ENCODE results near the gene ADORA1. TPM values are rescaled to one million over a fixed set of nuclear protein-coding genes. Genes with fewer than 3 reads are reported as not detected.
A peak's percentile ranks its signal among the peaks of the same experiment; 100 is the strongest.

ADORA1 gene
- total RNA-seq, 2 experiments from 2014 or later = not detected

DNA sequence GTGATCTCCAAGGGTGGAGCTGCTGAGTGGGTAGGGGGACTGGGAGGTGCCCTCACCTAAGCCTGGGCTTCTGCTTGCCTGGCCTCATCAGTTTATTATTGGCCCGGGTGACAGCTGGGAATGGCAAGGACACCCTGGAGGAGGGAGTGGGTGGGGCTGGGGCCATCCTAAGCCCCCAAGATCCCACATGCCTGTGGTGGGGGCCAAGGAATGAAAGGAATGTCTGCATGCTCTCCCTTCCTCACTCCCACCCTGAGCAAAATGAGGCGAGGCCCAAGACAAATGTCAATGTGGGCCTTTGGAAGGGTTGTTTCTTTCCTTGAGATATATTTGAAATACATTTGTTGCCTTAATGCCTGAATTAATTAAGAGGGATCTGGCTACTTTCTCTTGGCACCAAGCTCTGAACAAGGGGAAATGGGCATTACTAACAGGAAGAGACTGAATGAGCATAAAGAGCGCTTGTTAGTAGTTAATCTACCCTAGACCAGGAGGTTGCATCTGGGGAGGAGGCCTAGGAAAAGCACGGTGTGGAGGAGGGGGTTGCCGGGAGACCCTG lies 78.7 kb downstream of the ADORA1 start:
- Mint-ChIP-seq H3K4me1 (no peaks in the 10 kb centered on the region), H3K36me3 (ENCODE audit: low read depth) (no peaks in the 10 kb centered on the region), H3K27ac (no peak overlapping the region), H3K4me3 (no peak overlapping the region), H3K27me3 (peaks cover 19% of the 10 kb centered on the region), H3K9me3 (no peaks in the 10 kb centered on the region)
- CTCF ChIA-PET = interaction anchor here (0.5 to 1.5 kb wide), 5 partner anchors 10 to 715 kb away, joined by 3 to 8 read pairs (median 3); no protein-coding TSS in a partner anchor
- POLR2A ChIA-PET = no interaction called here
- DNase-seq = no peak

DNA sequence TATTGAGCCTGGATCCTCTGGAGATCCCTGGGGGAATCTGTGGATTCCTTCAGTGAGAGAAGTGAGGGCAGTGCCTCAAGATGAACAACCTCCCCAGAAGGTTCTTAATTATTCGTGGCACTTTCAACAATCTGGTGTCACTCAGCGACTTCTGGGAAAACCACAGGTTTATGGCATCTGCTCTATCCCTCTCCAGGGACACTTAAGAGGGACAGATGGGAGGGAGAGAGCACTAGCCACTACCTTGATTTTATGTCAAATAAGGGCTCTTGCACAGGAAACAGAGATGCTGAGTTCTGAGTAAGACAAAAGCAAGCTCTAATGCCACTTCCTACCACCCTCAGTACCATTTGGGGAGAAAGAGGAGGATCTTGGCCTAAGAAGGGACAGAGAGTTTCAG lies 80.2 kb downstream of the ADORA1 start:
- H3K9me3 Mint-ChIP-seq = no peaks in the 10 kb centered on the region
- H3K36me3 Mint-ChIP-seq (ENCODE audit: low read depth) = no peaks in the 10 kb centered on the region
- H3K4me3 Mint-ChIP-seq = no peak overlapping the region
- ChIA-PET POLR2A (no interaction called here), CTCF (interaction anchor here (1.5 kb wide), 1 partner anchor 8 kb away, joined by 8 read pairs; no protein-coding TSS in a partner anchor)
- H3K27me3 Mint-ChIP-seq = peaks cover 16% of the 10 kb centered on the region
- no peak overlapping the region for H3K27ac Mint-ChIP-seq
- H3K4me1 Mint-ChIP-seq = no peaks in the 10 kb centered on the region
- no peak for DNase-seq

DNA sequence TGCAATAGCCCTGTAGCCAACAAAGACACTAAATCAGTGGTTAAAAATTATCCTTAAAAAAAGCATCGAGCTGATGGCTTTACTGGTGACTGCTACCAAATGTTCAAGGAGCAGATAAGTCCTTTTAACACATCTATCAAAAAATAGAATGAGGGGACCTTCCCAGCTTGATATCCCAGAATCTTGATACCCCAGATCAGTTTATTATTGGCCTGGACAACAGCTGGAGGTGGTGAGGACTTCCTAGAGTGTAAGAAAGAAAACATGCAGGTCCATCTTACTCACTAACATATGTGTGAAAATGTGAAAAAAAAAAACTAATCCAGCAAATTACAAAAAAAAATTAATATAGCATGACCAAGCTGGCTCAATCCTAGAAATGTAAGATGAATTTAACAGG lies 80.7 kb downstream of the ADORA1 start:
- Mint-ChIP-seq H3K27me3 (peaks cover 16% of the 10 kb centered on the region), H3K27ac (no peak overlapping the region), H3K36me3 (ENCODE audit: low read depth) (no peaks in the 10 kb centered on the region), H3K4me1 (no peaks in the 10 kb centered on the region), H3K9me3 (no peaks in the 10 kb centered on the region), H3K4me3 (no peak overlapping the region)
- ChIA-PET CTCF (interaction anchor here (0.6 kb wide), 1 partner anchor 10 kb away, joined by 6 read pairs; no protein-coding TSS in a partner anchor), POLR2A (no interaction called here)
- DNase-seq = no peak

DNA sequence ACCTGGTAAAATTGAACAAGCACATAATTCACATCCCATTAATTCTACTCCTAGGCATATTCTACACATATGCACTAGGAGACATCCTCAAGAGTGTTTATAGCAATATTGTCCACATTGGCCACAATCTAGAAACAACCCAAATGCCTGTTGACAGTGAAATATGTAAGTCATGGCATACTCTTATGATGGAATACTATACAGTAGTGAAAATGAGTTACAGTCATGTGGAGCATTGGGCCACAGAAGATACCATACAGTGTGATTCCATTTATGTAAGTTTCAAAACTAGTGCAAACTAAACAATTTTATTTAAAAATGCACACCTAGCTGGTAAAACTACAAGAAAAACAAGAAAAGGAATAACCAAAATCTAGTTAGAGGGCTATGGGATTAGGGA lies 82.8 kb downstream of the ADORA1 start:
- Mint-ChIP-seq H3K27ac (no peak overlapping the region), H3K27me3 (peaks cover 15% of the 10 kb centered on the region), H3K4me1 (no peaks in the 10 kb centered on the region), H3K4me3 (no peak overlapping the region), H3K36me3 (ENCODE audit: low read depth) (no peaks in the 10 kb centered on the region), H3K9me3 (no peaks in the 10 kb centered on the region)
- DNase-seq = no peak
- CTCF ChIA-PET = interaction anchor here (0.6 kb wide), 1 partner anchor 137 kb away, joined by 3 read pairs; no protein-coding TSS in a partner anchor
- POLR2A ChIA-PET = no interaction called here

DNA sequence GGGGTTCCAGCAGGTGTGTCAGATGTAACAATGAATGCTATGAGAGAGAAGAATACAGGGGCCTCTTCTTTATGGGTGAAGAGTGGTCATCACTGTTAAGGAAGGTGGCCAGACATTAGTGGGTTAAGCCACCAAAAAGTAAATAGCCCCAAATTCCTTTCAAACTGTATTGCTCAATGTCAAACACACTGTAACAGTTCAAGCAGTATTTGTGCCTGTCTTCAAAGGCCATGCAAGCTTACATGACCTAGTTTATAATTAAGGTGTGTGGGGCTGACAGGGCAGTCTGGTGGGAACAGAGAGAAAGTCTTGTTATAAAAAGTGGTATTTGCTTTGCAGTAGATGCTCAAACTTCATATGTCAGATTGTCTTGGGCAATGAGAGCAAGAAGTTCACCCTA lies 83.5 kb downstream of the ADORA1 start:
- Mint-ChIP-seq H3K27me3 (peaks cover 15% of the 10 kb centered on the region), H3K9me3 (no peaks in the 10 kb centered on the region), H3K4me1 (no peaks in the 10 kb centered on the region), H3K4me3 (no peak overlapping the region), H3K27ac (no peak overlapping the region), H3K36me3 (ENCODE audit: low read depth) (no peaks in the 10 kb centered on the region)
- ChIA-PET POLR2A (no interaction called here), CTCF (no interaction called here)
- no peak for DNase-seq

DNA sequence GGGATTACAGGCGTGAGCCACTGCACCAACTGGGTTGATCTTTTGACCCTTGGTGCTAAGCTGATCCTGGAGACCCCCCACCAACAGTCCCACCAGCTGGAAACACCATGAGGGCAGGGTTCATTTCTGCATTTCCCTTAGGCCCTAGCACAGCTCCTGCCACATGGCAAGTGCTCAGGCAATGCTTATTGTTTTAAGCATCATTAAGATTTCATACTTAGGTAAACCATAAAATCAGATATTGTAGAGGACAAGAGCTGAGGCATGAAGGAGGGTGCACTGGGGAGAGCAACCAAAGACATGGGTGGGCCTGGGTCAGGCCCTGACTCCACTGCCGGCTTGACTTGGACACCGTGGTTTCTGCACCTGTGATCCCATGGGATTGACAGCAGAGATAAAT lies 84.3 kb downstream of the ADORA1 start:
- no peaks in the 10 kb centered on the region for H3K36me3 Mint-ChIP-seq (ENCODE audit: low read depth)
- ChIA-PET POLR2A (no interaction called here), CTCF (no interaction called here)
- no peak overlapping the region for H3K4me3 Mint-ChIP-seq
- H3K27me3 Mint-ChIP-seq = peaks cover 15% of the 10 kb centered on the region
- H3K9me3 Mint-ChIP-seq = no peaks in the 10 kb centered on the region
- DNase-seq = no peak
- no peak overlapping the region for H3K27ac Mint-ChIP-seq
- H3K4me1 Mint-ChIP-seq = no peaks in the 10 kb centered on the region

DNA sequence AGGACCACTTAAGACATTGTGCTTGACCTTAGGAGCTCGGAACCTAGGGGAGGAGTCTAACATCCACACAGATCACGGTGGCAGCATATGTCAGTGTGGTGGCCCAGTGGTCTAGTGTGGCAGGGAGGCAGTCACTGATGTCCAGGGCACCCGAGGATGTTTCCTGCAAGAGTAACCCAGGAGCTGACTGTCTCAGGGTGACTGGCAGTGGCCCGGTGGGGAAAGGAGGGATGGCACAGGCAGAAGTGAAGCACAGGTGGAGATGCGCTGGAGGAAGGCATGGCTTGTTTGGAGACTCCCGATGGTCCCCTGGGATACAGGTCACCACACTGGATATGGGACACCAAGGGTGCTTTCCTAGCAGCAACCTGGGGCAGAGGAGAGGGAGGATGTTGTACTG lies 85.6 kb downstream of the ADORA1 start:
- no peaks in the 10 kb centered on the region for H3K4me1 Mint-ChIP-seq
- ChIA-PET CTCF (no interaction called here), POLR2A (no interaction called here)
- no peaks in the 10 kb centered on the region for H3K36me3 Mint-ChIP-seq (ENCODE audit: low read depth)
- H3K4me3 Mint-ChIP-seq = no peak overlapping the region
- no peak overlapping the region for H3K27ac Mint-ChIP-seq
- no peak for DNase-seq
- no peaks in the 10 kb centered on the region for H3K9me3 Mint-ChIP-seq
- peaks cover 12% of the 10 kb centered on the region for H3K27me3 Mint-ChIP-seq

DNA sequence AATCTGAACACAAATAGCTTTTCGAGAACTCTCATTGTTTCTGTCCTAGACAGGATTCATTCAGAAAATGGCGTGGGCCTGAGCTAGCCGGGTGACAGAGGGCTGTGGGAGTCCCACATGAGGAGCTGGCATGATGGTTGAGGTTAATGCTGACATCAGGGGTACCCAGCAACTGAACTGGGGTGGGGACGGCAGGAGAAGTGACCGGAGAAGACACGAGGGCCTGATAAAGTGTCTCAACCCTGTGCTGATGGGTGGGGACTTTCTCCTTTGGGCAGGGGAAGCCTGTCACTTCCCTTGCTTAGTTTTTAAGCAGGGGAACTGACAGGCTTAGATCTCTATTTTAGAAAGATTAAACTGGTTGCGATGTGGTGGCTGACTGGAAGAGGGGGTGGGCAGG lies 87.3 kb downstream of the ADORA1 start:
- H3K4me1 Mint-ChIP-seq = no peaks in the 10 kb centered on the region
- DNase-seq = no peak
- H3K27me3 Mint-ChIP-seq = peaks cover 8% of the 10 kb centered on the region
- POLR2A ChIA-PET = no interaction called here
- CTCF ChIA-PET = interaction anchor here (0.6 to 3.6 kb wide), 8 partner anchors 8 to 846 kb away, joined by 3 to 32 read pairs (median 4); no protein-coding TSS in a partner anchor
- H3K9me3 Mint-ChIP-seq = no peaks in the 10 kb centered on the region
- no peak overlapping the region for H3K4me3 Mint-ChIP-seq
- no peaks in the 10 kb centered on the region for H3K36me3 Mint-ChIP-seq (ENCODE audit: low read depth)
- no peak overlapping the region for H3K27ac Mint-ChIP-seq

DNA sequence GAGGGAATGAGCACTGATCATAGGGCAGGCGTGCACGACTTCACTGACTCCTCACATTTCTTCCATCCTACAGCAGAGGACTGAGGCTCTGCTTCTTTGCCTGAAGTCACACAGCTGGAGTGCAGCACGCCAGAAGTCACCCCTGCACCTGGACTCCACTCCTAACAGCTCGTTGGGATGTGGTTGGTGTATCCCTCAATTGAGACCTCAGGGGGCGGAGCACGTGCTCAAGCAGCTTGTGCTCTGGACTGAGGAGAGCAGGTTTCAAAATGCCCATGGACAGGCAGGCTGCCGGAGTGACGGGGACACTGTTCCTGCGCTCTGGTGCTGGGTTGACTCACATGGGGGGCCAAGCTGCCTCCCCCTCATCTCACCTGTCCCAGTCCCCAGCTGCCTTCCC lies 88.0 kb downstream of the ADORA1 start:
- DNase-seq = no peak
- no peaks in the 10 kb centered on the region for H3K9me3 Mint-ChIP-seq
- no peaks in the 10 kb centered on the region for H3K36me3 Mint-ChIP-seq (ENCODE audit: low read depth)
- H3K27ac Mint-ChIP-seq = no peak overlapping the region
- peaks cover 3% of the 10 kb centered on the region for H3K27me3 Mint-ChIP-seq
- no peaks in the 10 kb centered on the region for H3K4me1 Mint-ChIP-seq
- ChIA-PET POLR2A (no interaction called here), CTCF (interaction anchor here (0.8 to 3.6 kb wide), 11 partner anchors 8 to 181 kb away, joined by 3 to 32 read pairs (median 5); partner anchors contain the start of gene MYBPH)
- no peak overlapping the region for H3K4me3 Mint-ChIP-seq

DNA sequence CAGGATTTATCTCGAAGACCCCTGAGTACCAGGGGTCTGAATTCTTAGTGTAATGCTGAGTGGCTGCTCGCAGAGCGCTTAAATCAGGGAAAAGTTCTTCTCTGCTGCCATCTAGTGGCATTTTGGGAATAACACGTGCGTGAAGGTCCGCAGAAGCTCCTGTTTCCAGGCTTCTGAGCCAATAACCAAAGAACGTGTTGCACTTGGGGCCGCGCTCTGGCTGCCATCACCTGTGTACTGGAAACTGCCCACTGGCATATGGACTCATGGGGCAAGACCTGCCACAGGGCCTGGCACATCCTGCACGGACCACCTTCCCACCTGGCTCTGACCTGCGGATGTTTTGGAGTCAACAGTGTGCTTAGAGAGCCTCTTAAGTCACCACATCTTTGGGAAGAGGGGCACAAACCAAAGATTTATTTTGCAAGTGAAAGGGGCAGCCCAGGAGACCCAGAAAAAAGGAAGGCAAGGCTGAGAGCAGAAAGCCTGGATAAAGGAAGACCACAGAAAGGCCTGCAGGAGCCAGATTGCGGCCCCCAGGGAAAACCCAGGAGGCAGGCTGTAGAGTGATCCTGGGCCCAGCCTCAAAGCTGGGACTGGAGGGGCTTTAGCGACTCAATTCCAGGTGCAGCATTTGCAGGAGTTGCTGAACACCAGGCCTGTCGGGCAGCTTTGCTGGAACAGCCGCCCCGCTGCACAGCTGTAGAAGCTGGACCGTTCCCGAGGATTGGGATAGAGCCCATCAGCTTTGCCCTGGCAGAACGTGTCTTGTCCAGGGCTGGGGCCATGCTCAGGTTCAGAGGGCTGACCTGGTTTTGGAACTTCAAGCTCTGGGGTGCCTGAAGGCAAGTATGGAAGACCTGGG lies 89.0 kb downstream of the ADORA1 start:
- H3K27ac Mint-ChIP-seq = no peak overlapping the region
- H3K9me3 Mint-ChIP-seq = no peaks in the 10 kb centered on the region
- POLR2A ChIA-PET = no interaction called here
- peaks cover 3% of the 10 kb centered on the region for H3K27me3 Mint-ChIP-seq
- H3K36me3 Mint-ChIP-seq (ENCODE audit: low read depth) = no peaks in the 10 kb centered on the region
- no peaks in the 10 kb centered on the region for H3K4me1 Mint-ChIP-seq
- peak; percentile 64 for DNase-seq
- CTCF ChIA-PET = interaction anchor here (0.7 to 3.6 kb wide), 15 partner anchors 9 to 182 kb away, joined by 3 to 32 read pairs (median 4); partner anchors contain the start of gene MYBPH
- no peak overlapping the region for H3K4me3 Mint-ChIP-seq

Other genes starting within 250 kb of the ADORA1 start
- 10 to 100 TPM; 13.9 to 15.7 TPM for gene RABIF, start 238.6 kb upstream of the ADORA1 start, total RNA-seq
- gene KLHL12, start 200.5 kb upstream of the ADORA1 start, total RNA-seq = 10 to 100 TPM; 31.4 to 31.5 TPM
- 10 to 100 TPM; 58.0 to 71.2 TPM for gene ADIPOR1, start 169.4 kb upstream of the ADORA1 start, total RNA-seq
- 10 to 100 TPM; 24.0 to 24.5 TPM for gene CYB5R1, start 160.5 kb upstream of the ADORA1 start, total RNA-seq
- gene TMEM183A, start 120.4 kb upstream of the ADORA1 start, total RNA-seq = 10 to 100 TPM; 68.3 to 72.2 TPM
- gene PPFIA4, start 101.2 kb upstream of the ADORA1 start, total RNA-seq = 10 to 100 TPM; 13.7 to 16.1 TPM
- gene MYOG, start 41.7 kb upstream of the ADORA1 start, total RNA-seq = not detected
- gene MYBPH, start 48.1 kb downstream of the ADORA1 start, total RNA-seq = not detected
- not detected for gene CHI3L1, start 59.0 kb downstream of the ADORA1 start, total RNA-seq
- under 1 TPM; 0.30 to 0.42 TPM for gene CHIT1, start 101.9 kb downstream of the ADORA1 start, total RNA-seq
- gene BTG2, start 177.8 kb downstream of the ADORA1 start, total RNA-seq = 10 to 100 TPM; 73.6 to 82.3 TPM
- not detected for gene FMOD, start 223.4 kb downstream of the ADORA1 start, total RNA-seq

All from activated CD4-positive, alpha-beta T cell treated with anti-CD3 and anti-CD28 coated beads, Interleukin-2, amount 10 ng/mL, durations not matched to agents 7 days and 5 days (primary cell).